ENCODE results near the gene LEMD1. TPM values are rescaled to one million over a fixed set of nuclear protein-coding genes. Genes with fewer than 3 reads are reported as not detected.
"Not testable (repeated sequence)": the region's sequence is repeated elsewhere in the genome, so short reads cannot be mapped to it uniquely, and the experiment has no call there.

The LEMD1 gene
- total RNA-seq, 1 experiment from 2014 or later: 1.5 TPM

GRCh38 chr1:205441318-205441633 is 19.4 kb upstream of the LEMD1 start:
- DNase-seq: no peak
- no peaks in the 10 kb centered on the region for H3K27me3 ChIP-seq
- H3K36me3 ChIP-seq: no peaks in the 10 kb centered on the region
- H3K4me3 ChIP-seq: no peak overlapping the region
- no peaks in the 10 kb centered on the region for H3K9me3 ChIP-seq (replicated peaks)
- peaks cover 85% of the 10 kb centered on the region for H3K4me1 ChIP-seq
- peak overlapping the region; percentile 56; the same call in 1 of the 2 replicates for H3K27ac ChIP-seq

- no peaks in the 10 kb centered on the region for H3K27me3 ChIP-seq
Observed at GRCh38 chr1:205440476-205441317, 18.8 kb upstream of the LEMD1 start.

DNA sequence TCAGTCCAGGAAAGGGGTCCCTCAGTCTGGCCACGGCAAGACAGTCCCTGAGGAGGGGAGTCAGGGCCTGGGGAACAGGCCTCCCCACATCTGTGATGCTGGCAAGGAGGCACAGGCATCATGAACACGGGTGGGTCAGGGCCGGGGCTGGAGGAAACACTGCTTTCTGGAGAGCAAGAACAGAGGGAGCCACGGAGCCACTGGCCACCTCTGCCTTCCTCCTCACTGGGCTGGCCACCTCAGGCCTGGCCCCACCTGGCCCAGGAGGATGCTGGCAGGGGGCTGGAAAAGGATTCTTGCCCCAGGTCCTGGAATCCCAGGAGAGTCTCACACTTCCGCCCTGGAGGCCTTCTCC is 18.2 kb upstream of the LEMD1 start:
- Histone ChIP-seq H3K4me1 (peaks cover 85% of the 10 kb centered on the region), H3K27ac (no peak overlapping the region)

More at GRCh38 chr1:205440476-205441317, 18.8 kb upstream of the LEMD1 start:
- peak; percentile 85 to 91 for DNase-seq
- peak overlapping the region; percentile 56 for H3K27ac ChIP-seq
- no peak overlapping the region for H3K4me3 ChIP-seq
- no peaks in the 10 kb centered on the region for H3K9me3 ChIP-seq (replicated peaks)
- peaks cover 85% of the 10 kb centered on the region for H3K4me1 ChIP-seq
- H3K36me3 ChIP-seq: no peaks in the 10 kb centered on the region

DNA sequence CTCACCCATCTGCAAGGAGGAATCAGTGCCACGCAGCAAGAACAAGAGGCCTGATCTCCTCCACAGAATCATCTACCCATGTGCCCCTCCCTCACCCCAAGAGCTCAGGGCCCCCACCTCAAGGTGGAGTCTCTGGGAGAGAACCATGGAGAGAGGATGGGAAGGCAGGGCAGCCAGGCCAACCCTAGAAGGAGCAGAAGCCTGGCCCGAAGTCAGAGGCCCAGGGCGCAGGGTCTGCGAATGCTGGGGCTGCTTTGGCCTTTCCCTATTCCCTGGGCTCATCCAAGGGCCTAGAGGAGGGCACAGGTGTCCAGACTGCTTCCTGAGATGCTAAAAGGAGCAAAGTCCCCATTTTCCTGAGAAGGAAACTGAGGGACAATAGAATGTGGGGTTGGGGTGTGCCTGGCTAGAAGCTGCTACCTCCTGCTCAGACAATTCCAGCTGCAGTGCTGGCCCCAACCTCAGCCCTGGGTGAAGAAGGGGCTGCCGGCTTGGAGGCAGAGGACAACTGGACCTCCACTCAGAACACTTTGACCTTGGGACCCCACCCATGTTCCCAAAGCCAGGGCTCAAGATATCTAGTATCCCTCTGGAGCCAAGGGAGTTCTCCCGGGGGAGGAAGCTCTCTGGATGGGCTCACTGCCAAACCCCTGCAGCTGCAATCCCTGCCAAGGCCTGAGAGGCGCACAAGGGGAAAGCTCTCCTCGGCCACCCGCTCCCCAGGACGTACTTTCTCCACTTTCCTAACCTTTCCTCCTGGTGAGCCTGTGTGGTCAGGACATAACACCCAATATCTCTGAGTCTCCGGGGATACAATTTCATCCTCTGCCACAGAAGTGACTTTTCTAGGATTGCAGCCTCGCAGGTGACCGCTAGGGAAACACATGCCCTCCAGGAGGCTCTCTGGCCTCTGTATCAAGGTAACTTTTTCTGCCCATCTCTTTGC is 16.6 kb upstream of the LEMD1 start:
- peak; percentile 90 to 95 for DNase-seq
- Histone ChIP-seq H3K4me3 (no peak overlapping the region), H3K36me3 (no peaks in the 10 kb centered on the region), H3K4me1 (peaks cover 80% of the 10 kb centered on the region), H3K9me3 (replicated peaks) (no peaks in the 10 kb centered on the region), H3K27me3 (peaks cover 7% of the 10 kb centered on the region; the same call in 1 of the 2 replicates), H3K27ac (no peak overlapping the region)

More for the DNA sequence above, 18.2 kb upstream of the LEMD1 start:
- no peak for DNase-seq
- Histone ChIP-seq H3K27me3 (no peaks in the 10 kb centered on the region; the same call in 1 of the 2 replicates), H3K36me3 (no peaks in the 10 kb centered on the region), H3K4me3 (no peak overlapping the region), H3K9me3 (replicated peaks) (no peaks in the 10 kb centered on the region)

- Histone ChIP-seq H3K4me3 (no peak overlapping the region), H3K36me3 (no peaks in the 10 kb centered on the region), H3K4me1 (peaks cover 77% of the 10 kb centered on the region), H3K27ac (no peak overlapping the region), H3K27me3 (peaks cover 8% of the 10 kb centered on the region; the same call in 1 of the 2 replicates), H3K9me3 (replicated peaks) (no peaks in the 10 kb centered on the region)
- DNase-seq: no peak
Observed at GRCh38 chr1:205437570-205437969, 15.7 kb upstream of the LEMD1 start.

DNA sequence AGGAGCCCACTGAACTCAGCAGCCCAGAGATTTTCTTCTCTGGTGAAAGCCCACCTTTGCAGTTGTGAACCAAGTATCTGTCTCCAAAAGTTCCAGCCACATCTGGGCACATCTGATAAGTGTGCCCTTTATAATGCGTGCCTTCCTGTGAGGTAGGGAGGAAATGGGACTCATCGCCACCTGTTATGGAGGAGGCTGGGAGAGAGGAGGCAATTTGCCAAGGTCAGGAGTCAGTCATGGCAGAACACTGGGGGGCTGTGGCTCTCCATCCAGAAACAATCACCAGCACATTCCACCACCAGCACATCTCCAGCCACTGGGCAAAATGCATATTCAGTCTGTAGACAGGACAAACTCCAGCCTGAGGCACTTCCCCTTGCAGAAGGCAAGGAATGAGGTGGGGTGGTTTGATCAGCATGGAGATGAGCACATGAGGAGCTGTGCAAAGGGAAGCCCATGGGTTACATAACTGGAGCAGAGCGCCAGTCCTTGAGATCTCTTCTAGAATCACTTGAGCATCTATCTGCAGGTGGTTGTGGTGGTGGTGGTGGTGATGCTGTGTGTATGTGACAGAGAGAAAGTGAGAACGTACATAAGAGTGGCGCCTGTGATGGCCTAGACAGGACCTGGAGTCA is 15.0 kb upstream of the LEMD1 start:
- H3K4me1 ChIP-seq: peaks cover 71% of the 10 kb centered on the region
- DNase-seq: peak; percentile 44 to 65

DNA sequence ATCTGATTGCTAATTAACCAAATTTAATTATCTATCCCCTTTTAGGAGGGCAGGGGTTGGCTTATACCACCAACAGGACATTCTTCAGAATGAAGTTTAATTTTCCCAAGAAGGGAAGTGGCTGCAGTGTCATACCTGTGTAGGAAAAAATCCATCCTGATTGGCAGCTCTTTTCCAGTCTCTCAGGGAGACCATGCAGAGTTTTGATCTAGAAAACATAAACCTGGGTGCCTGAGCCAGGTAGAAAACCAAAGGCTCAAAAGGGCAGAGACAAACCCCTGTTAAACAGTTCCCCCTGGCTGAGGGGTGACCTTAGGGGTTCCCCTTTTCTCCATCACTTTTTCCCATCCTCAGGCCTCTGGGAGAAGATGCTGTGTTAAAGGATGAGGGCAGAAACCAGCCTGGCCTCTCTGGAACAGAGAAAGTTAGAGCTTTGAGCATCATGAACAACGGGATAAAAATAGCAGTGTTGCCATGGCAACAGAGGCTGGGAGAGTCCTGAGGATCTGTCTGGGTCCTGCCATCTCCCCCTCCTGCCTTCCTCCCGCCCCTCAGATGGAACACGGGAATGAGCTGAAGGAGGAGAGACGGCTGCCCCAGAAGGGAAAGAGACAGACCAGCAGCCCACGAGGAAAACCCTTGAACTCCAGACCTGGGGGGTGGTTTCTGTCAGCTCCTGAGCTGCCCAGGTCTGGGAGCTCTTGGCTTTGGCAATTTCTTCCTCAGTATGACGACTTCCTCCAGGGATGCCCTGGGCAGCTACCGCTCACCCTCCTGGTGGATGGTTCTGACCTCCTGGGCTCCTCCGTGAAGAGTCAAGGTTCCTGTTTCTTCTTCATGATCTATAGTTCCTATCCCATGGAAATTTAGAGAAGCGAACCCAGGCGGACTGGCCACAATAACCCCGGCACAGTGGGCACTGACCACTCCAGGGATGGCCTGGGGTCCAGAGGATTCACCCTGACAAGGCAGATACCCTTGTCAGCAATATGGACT is 14.0 kb upstream of the LEMD1 start:
- peak; percentile 58 to 73 for DNase-seq

More for the DNA sequence above, 15.0 kb upstream of the LEMD1 start:
- H3K4me3 ChIP-seq: no peak overlapping the region
- no peaks in the 10 kb centered on the region for H3K36me3 ChIP-seq
- H3K27ac ChIP-seq: no peak overlapping the region
- H3K27me3 ChIP-seq: peaks cover 11% of the 10 kb centered on the region; the same call in 1 of the 2 replicates
- no peaks in the 10 kb centered on the region for H3K9me3 ChIP-seq (replicated peaks)

DNA sequence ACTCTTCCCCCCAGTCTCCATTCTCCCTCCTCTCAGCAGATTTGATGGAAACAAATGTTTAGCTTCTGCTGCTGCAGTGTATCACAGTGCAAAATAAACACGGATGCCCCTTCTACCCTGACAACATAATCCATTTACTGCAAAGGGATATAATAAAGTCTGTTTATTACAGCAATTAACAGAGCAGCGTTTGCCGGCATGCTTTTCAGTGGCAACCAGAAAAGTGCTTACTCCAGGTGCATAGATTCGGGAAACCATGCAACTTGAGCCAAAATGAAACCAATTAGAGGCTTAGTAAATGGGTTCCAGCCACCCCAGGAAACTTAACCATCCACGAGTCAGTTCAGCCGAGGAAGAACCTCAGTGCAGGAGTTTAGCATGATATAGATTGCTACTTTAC is 12.9 kb upstream of the LEMD1 start:
- peaks cover 53% of the 10 kb centered on the region for H3K4me1 ChIP-seq
- H3K27me3 ChIP-seq: peaks cover 12% of the 10 kb centered on the region; the same call in 1 of the 2 replicates
- H3K27ac ChIP-seq: no peak overlapping the region
- no peaks in the 10 kb centered on the region for H3K9me3 ChIP-seq (replicated peaks)
- H3K36me3 ChIP-seq: no peaks in the 10 kb centered on the region
- no peak for DNase-seq
- no peak overlapping the region for H3K4me3 ChIP-seq

More for the DNA sequence above, 14.0 kb upstream of the LEMD1 start:
- Histone ChIP-seq H3K27me3 (peaks cover 12% of the 10 kb centered on the region; the same call in 1 of the 2 replicates), H3K4me3 (no peak overlapping the region), H3K4me1 (peaks cover 60% of the 10 kb centered on the region), H3K27ac (no peak overlapping the region), H3K36me3 (no peaks in the 10 kb centered on the region), H3K9me3 (replicated peaks) (no peaks in the 10 kb centered on the region)

GRCh38 chr1:205432692-205433091 is 10.8 kb upstream of the LEMD1 start:
- not testable (repeated sequence) for H3K4me3 ChIP-seq; H3K36me3 ChIP-seq; DNase-seq; H3K27ac ChIP-seq; H3K9me3 ChIP-seq (replicated peaks)
- peaks cover 33% of the 10 kb centered on the region for H3K4me1 ChIP-seq
- peaks cover 12% of the 10 kb centered on the region; the same call in 1 of the 2 replicates for H3K27me3 ChIP-seq

GRCh38 chr1:205432116-205432515 is 10.3 kb upstream of the LEMD1 start:
- Histone ChIP-seq H3K36me3 (no peaks in the 10 kb centered on the region), H3K9me3 (replicated peaks) (no peaks in the 10 kb centered on the region), H3K4me3 (no peak overlapping the region), H3K27me3 (peaks cover 14% of the 10 kb centered on the region; the same call in 1 of the 2 replicates), H3K4me1 (peaks cover 27% of the 10 kb centered on the region), H3K27ac (no peak overlapping the region)
- DNase-seq: no peak

- Histone ChIP-seq H3K36me3 (no peaks in the 10 kb centered on the region), H3K9me3 (replicated peaks) (no peaks in the 10 kb centered on the region), H3K27ac (no peak overlapping the region), H3K4me3 (no peak overlapping the region), H3K27me3 (peaks cover 17% of the 10 kb centered on the region; the same call in 1 of the 2 replicates), H3K4me1 (peaks cover 14% of the 10 kb centered on the region)
- no peak for DNase-seq
Observed at GRCh38 chr1:205430696-205431305, 8.9 kb upstream of the LEMD1 start.

DNA sequence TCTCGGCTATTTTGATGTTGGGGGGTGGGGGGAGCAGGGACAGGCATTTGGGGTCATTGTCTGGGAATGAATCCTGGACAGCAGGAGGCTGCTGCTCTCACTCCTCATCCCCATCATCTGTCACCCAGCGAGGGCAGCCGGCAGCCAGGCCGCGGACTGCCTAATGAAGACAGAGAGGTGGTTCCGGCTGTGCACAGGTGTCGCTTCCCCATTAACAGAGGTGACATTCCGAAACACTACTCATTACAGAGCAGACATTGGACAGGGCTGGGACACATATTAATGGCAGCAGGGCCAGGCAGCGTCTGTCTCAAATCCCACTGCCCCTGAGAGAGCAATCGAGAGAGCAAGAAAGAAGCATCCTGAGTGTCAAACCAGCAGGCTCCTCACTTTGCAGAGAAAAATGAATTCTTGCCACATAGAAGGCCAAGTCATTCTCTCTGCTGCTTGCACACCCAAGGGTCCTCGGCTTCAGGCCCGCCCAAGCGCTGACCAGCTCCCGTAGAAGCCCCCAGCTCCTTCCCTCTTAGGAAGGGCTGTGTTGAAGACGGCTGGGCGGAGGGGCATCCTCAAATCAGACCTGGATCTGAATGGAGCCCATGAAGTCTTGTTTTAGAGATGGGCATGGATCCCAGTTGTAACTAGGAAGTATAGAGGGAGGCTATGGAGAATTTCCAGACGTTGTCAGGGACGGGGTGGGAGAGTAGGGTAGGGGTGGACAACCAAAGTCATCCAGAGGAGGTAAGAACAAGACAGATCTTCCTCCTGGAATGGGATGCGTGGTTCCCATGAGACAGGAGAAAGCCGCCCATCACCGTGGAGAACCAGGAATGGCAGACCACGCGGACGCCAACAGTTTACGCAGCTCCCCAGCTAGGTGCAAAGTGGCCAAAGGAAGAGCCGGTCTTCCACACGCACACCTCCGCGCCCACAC is 8.2 kb upstream of the LEMD1 start:
- Histone ChIP-seq H3K27ac (no peak overlapping the region), H3K36me3 (no peaks in the 10 kb centered on the region), H3K9me3 (replicated peaks) (no peaks in the 10 kb centered on the region), H3K27me3 (peaks cover 18% of the 10 kb centered on the region; the same call in 1 of the 2 replicates), H3K4me1 (peaks cover 7% of the 10 kb centered on the region), H3K4me3 (no peak overlapping the region)
- no peak for DNase-seq

Data from SJCRH30 (cell line).